Spleen (tissue), 11 donors: ENCODE data around the gene COQ5. TPM values are rescaled to one million over a fixed set of nuclear protein-coding genes. Genes with fewer than 3 reads are reported as not detected.

ENCODE experiments used
- DNase-seq: peaks from one replicate; pipeline ENCODE4 v3.0.0-alpha.2; 2020
- H3K27ac ChIP-seq, 8 donors: fragments of 200-600 bp; sonication (generic) in 7 of 8; 1 replicate in 4 of 8; 2 replicates in 4 of 8; pipeline versions ENCODE4 v1.5.0 to v1.8.0; 2016 to 2021; ENCODE audit warnings: inconsistent platforms in 4 of 8, mild to moderate bottlenecking in 4 of 8, moderate library complexity in 1 of 8
- H3K27me3 ChIP-seq, 7 donors: fragments of 200-600 bp; sonication (generic) in 6 of 7; replicated peaks in 1 of 7; 1 replicate in 4 of 7; 2 replicates in 3 of 7; pipeline versions ENCODE4 v1.5.0 to v1.8.0; 2016 to 2021; ENCODE audit warnings: inconsistent platforms in 3 of 7, mild to moderate bottlenecking in 1 of 7
- H3K36me3 ChIP-seq, 6 donors: fragments of 200-600 bp; sonication (generic) in 5 of 6; 1 replicate in 4 of 6; 2 replicates in 2 of 6; pipeline versions ENCODE4 v1.5.0 to v1.8.0; 2016 to 2021; ENCODE audit warnings: inconsistent platforms in 2 of 6
- H3K4me1 ChIP-seq, 6 donors: fragments of 200-600 bp; sonication (generic) in 5 of 6; 1 replicate in 3 of 6; 2 replicates in 3 of 6; pipeline versions ENCODE4 v1.5.0 to v1.8.0; 2016 to 2021; ENCODE audit warnings: inconsistent platforms in 3 of 6
- H3K4me3 ChIP-seq, 8 donors: fragments of 200-600 bp; sonication (generic) in 7 of 8; 1 replicate in 4 of 8; 2 replicates in 4 of 8; pipeline versions ENCODE4 v1.5.0 to v1.8.0; 2016 to 2021; ENCODE audit warnings: inconsistent platforms in 4 of 8, mild to moderate bottlenecking in 4 of 8, moderate library complexity in 2 of 8
- H3K9me3 ChIP-seq, 8 donors: fragments of 200-600 bp; sonication (generic) in 7 of 8; 1 replicate in 4 of 8; 2 replicates in 4 of 8; pipeline versions ENCODE4 v1.5.0 to v1.8.0; 2016 to 2021; ENCODE audit warnings: inconsistent platforms in 4 of 8
- CTCF ChIP-seq, 11 experiments: fragments of 200-600 bp in 7 of 11; fragments of 450-650 bp in 4 of 11; sonication (generic) in 4 of 11; IDR thresholded peaks in 8 of 11; conservative IDR thresholded peaks in 3 of 11; 1 replicate in 7 of 11; 2 replicates in 4 of 11; pipeline versions ENCODE4 v1.4.0 to v1.8.0; 2016 to 2021; ENCODE audit warnings: antibody characterized with exemption in 11 of 11, inconsistent platforms in 4 of 11, mild to moderate bottlenecking in 1 of 11
- POLR2A ChIP-seq, 3 donors: fragments of 450-650 bp; IDR thresholded peaks; one replicate each; pipeline ENCODE4 v1.5.1; 2017; ENCODE audit warnings: antibody characterized with exemption in 3 of 3, mild to moderate bottlenecking in 1 of 3
- POLR2AphosphoS5 ChIP-seq, 3 donors: sonication (generic); formaldehyde crosslinking; IDR thresholded peaks; one replicate each; pipeline ENCODE4 v1.5.1; 2017; ENCODE audit warnings: antibody characterized with exemption in 3 of 3
- WGBS, 5 donors: extraction: QIAGEN DNeasy Blood & Tissue Kit in 3 of 5; methylation state at CpG; one replicate each; pipeline versions ENCODE4 v1.1.5 to v1.1.7; 2013 to 2018; 5-methylcytosine and 5-hydroxymethylcytosine counted together
- intact Hi-C: fragments of 100-400 bp; cut with DNase I; formaldehyde crosslinking; loops from one replicate; pipeline ENCODE4 v1.15.0; 2023; ENCODE audit warnings: low total_unique reads
- polyA plus RNA-seq, 3 donors: library from polyadenylated mRNA; stranded (reverse); fragments of 200-250 nt; gene quantifications; one replicate each; pipeline ENCODE4 v1.2.1, GENCODE V29; 2013
- total RNA-seq, 7 donors: library from RNA; depleted of rRNA in 3 of 7; stranded (reverse); fragments of >200 nt in 3 of 7; fragmentation: NEBNext Ultra II Directional in 4 of 7; extraction: Animal tissue kit (Norgen Biotek cat#: 25700) in 4 of 7; gene quantifications; one replicate each; pipeline versions ENCODE4 v1.1.0 to v1.2.1, GENCODE V29; 2016 to 2021
- donor health status: healthy with polysubstance abuse.
- donor health status: DM: no; HTN: no; CAD: no; lungs with moderate emphysema.
- donor health status: DM: no; HTN: no; CAD: no.
- donor health status: Bipolar disorder and iron deficiency.
- donor health status: healthy.
- donor health status: DM: no; HTN: no; CAD: no.
- donor health status: DM: yes; HTN: yes; CAD: no.

The COQ5 gene
- total and polyA plus RNA-seq, 10 donors = 18.6 to 34.6 (median 23.7) TPM

- TF ChIP-seq CTCF (IDR thresholded peaks at IDR 0.05 in 8 of 11, conservative IDR thresholded peaks at IDR 0.05 in 3 of 11) = no peak
- no peak for TF ChIP-seq POLR2AphosphoS5 (IDR thresholded peaks at IDR 0.05)
- TF ChIP-seq POLR2A (IDR thresholded peaks at IDR 0.05) = no peak
- Histone ChIP-seq H3K27ac (no peak overlapping the region), H3K4me3 (no peak overlapping the region), H3K9me3 (no peaks in the 10 kb centered on the region), H3K4me1 (peaks cover 17 to 42% (median 20%) of the 10 kb centered on the region in 6 donors), H3K27me3 (no peaks in the 10 kb centered on the region), H3K36me3 (peaks cover 0 to 100% (median 93%) of the 10 kb centered on the region in 6 donors)
- intact Hi-C loops = no loop called here
- 85 to 96% (median 89%) methylated on average over 3 of the region's 3 CpGs for WGBS, 5 donors
- no peak for DNase-seq
These were observed 66.8 kb downstream of the COQ5 start for GRCh38 chr12:120462099-120462640.

- Histone ChIP-seq H3K36me3 (peaks cover 0 to 100% (median 95%) of the 10 kb centered on the region in 6 donors), H3K4me3 (no peak overlapping the region), H3K27me3 (no peaks in the 10 kb centered on the region), H3K9me3 (no peaks in the 10 kb centered on the region), H3K4me1 (peaks cover 0 to 22% (median under 1%) of the 10 kb centered on the region in 6 donors), H3K27ac (no peak overlapping the region)
- no peak for DNase-seq
- 90 to 95% (median 93%) methylated on average over 3 of the region's 3 CpGs for WGBS, 5 donors
- TF ChIP-seq POLR2A (IDR thresholded peaks at IDR 0.05) = no peak
- TF ChIP-seq CTCF (IDR thresholded peaks at IDR 0.05 in 8 of 11, conservative IDR thresholded peaks at IDR 0.05 in 3 of 11) = no peak
- TF ChIP-seq POLR2AphosphoS5 (IDR thresholded peaks at IDR 0.05) = no peak
- intact Hi-C loops = no loop called here
These were observed 68.8 kb downstream of the COQ5 start for GRCh38 chr12:120460157-120460556.

- Histone ChIP-seq H3K9me3 (no peaks in the 10 kb centered on the region), H3K4me1 (peaks cover 0 to 13% (median 0%) of the 10 kb centered on the region in 6 donors), H3K27me3 (no peaks in the 10 kb centered on the region), H3K36me3 (peaks cover 0 to 98% (median 74%) of the 10 kb centered on the region in 6 donors), H3K27ac (no peak overlapping the region), H3K4me3 (no peak overlapping the region)
- WGBS, 5 donors = 85 to 96% (median 90%) methylated on average over 6 of the region's 6 CpGs
- intact Hi-C loops = no loop called here
- DNase-seq = no peak
- TF ChIP-seq POLR2A (IDR thresholded peaks at IDR 0.05) (no peak), CTCF (IDR thresholded peaks at IDR 0.05 in 8 of 11, conservative IDR thresholded peaks at IDR 0.05 in 3 of 11) (peak in 1 of 11 experiments; percentile 34), POLR2AphosphoS5 (IDR thresholded peaks at IDR 0.05) (peak in 1 of 3 donors; percentile 45)
These were observed 71.8 kb downstream of the COQ5 start for GRCh38 chr12:120457133-120457532.

GRCh38 chr12:120455302-120455701 is 73.7 kb downstream of the COQ5 start:
- intact Hi-C loops = no loop called here
- Histone ChIP-seq H3K4me1 (peaks cover 0 to 16% (median 0%) of the 10 kb centered on the region in 6 donors), H3K27ac (no peak overlapping the region), H3K4me3 (no peak overlapping the region), H3K9me3 (no peaks in the 10 kb centered on the region), H3K27me3 (no peaks in the 10 kb centered on the region), H3K36me3 (peaks cover 0 to 95% (median 63%) of the 10 kb centered on the region in 6 donors)
- DNase-seq = no peak
- no peak for TF ChIP-seq CTCF (IDR thresholded peaks at IDR 0.05 in 8 of 11, conservative IDR thresholded peaks at IDR 0.05 in 3 of 11)
- no peak for TF ChIP-seq POLR2AphosphoS5 (IDR thresholded peaks at IDR 0.05)
- TF ChIP-seq POLR2A (IDR thresholded peaks at IDR 0.05) = no peak
- 82 to 89% (median 86%) methylated on average over 7 of the region's 7 CpGs for WGBS, 5 donors
